HG02759 (cell line): ENCODE results near the gene ROBO2.
"Not testable (repeated sequence)": the region's sequence is repeated elsewhere in the genome, so short reads cannot be mapped to it uniquely, and the experiment has no call there.

ENCODE experiments used
- ATAC-seq: cut with Tn5 transposase; IDR thresholded peaks from one replicate; pipeline ENCODE4 v1.9.1; 2021; ENCODE audit warnings: mild to moderate bottlenecking, moderate library complexity; ENCODE audit not compliant: unreplicated experiment

Gene ROBO2

DNA sequence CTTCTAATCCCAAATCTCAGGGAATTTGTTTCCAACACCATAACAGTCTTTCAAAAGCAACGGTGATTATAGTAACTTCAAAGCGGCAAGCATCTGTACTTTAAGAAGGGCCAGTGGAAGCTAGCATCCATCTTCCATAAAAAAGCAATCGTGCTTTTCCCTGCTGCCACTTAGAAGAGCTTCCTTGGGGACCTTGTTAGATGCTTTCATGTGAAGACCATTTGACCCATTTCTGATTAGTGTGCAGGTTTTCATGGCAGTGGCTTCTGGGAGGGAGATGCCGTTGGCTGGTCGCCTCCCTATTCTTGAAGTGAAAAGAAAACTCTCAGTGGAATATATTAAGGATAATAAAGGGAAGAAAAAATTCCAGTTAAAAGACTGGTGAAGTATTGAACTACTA is 354.1 kb downstream of the ROBO2 start:
- no peak for ATAC-seq

DNA sequence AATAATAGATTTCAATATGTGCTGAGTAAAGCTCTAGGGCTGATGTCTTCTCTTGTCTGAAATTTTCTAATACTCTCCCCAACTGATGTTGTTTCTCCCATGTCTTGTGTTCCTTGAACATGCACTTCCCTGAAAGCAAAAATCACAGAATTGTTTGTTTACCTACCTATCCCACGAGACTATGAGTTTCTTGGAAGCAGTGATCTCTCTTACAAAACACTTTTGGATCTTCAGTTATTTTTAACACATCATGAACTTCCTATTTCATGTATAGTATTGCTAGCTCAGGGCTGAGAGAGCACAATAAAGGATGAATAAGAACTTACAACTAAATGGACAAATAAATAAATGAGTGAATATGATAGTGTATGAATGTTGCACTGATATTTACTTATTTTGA is 365.0 kb downstream of the ROBO2 start:
- no peak for ATAC-seq

DNA sequence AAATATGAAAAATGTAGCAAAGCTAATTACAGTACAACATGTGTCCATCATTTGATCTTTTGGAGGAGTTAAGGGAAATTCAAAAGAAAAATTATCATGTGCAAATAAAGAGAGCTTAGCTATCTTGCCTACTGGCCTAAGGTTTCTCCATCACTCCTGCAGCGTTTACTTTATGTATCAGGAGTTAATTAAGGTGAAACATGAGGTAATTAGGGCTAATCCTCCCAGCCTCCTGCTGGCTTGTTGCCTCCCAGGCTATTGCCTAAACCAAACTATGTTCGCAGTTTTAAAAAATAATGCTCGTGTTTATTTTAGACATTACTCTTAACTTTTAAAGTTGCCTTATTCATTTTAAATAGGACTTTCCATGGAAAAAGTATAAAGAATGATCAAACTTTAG is 367.5 kb downstream of the ROBO2 start:
- no peak for ATAC-seq

DNA sequence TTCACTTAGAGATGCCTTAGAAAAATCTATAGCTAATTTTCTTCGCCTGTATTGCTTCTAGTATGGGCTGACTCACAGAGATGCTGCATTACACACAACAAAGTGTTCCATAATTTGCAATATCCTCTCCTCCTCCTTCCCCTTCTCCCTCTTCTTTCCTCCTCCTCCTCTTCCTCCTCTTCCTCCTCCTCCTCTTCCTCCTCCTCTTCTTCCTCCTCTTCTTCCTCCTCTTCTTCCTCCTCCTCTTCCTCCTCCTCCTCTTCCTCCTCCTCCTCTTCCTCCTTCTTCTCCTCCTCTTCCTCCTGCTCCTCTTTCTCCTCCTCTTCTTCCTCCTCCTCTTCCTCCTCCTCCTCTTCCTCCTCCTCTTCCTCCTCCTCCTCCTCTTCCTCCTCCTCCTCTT is 370.4 kb downstream of the ROBO2 start:
- not testable (repeated sequence) for ATAC-seq

DNA sequence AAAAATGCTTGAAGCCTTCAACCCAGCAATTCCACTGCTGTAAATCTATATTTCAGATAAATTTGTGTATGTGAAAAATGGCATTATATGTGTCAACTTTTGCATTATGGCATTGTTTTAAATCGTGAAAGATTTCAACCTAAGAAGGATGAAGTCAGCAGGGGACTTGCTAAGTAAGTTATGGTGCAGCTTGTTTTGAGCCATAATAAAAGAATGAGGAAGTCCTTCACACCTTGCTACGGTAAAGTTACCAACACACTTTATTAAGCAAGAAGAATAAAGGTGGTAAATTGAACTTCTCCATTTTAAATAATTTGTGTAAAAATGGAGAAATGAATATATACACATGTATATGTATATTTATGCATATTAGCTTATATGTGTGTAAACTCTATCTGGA is 371.4 kb downstream of the ROBO2 start:
- ATAC-seq: no peak

DNA sequence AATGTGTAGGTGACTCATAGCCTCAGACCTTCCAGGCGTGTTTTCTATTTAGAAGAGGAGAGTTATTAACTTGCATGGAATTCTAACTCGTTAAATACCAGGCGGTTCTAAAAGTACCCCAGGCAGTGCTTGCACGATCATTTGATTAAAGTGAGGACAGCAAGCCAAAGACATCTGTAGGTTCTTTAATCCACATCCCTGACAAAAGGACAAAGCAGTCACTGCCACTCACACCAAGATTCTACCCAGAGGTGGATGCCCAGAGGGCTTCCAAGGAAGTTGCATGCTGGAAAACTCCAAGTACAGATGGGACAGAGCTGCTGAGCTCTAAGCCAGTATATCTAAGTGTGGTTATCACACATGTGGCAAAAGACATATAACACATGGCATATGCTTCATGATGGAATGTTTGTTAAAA is 372.1 kb downstream of the ROBO2 start:
- no peak for ATAC-seq

DNA sequence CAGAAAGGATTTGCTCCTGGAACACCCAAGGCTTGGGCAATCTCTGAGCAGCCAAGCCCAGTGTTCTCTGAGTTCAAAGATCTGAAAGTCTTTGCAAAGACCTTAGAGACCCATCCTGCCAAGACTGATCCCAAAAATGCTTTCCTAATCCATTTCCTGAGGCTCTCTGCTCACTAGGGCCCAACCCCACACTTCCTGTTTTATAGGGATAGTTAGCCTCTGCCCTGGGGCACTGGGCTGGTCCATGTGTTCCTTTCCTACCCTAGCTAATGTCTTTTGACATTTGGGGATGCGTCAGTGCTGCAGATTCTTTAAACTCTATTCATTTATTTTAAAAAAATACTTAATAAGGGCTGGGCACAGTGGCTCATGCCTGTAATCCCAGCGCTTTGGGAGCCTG is 372.7 kb downstream of the ROBO2 start:
- ATAC-seq: no peak

DNA sequence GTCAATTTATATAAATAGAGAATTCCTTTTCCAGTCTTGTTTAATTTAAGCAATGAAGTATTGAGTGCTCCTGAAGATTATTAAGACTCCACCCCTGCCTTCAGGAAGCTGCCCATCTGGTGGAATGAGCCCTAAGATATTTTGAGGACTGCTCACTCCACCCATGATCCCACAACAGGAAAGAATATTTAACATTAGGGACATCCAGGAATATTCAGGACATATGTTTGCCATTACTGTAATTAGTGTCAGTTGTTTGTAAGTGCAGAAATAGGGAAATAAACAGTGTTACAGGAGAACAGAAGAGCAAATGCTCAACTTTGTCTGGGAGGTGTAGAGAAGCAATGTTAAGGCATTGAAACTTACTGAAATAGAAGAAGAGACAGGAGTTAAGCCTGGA is 375.0 kb downstream of the ROBO2 start:
- ATAC-seq: no peak

DNA sequence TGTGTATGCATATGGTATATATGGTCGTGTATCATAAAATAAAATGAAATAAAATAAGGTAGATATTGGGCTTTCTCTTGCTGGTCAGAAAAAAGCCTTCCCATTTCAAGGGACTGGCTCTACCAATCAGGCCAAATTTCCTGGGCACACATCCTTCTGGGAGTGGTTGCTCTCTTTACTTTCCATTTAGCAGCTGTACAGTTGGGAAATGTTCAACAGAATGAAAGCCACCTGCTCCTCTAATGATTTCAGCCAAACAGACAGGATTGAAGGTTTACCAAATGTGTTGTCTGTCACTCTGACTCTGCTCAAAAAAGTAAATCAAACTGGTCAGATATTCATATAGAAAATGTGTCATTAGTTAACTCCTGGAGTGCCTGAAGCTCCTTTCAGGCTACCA is 380.4 kb downstream of the ROBO2 start:
- ATAC-seq: no peak

DNA sequence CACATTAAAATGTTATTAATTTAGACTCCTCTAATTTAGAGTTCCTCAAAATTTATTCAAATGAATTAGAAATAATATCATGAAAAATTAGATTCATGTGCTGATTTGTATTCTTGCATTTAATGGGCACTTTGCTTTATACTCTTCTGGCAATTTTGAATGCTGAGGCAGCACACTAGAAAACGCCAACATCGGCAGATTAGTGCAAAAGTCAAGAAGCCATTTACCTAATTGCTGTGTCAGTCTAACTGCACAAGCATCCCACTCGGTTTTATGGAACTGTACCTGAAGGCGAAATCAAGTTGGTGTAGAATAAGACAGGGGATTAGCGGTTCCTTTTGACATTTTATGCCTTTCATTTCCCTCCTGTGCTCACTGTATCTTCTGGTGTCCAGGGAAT is 382.0 kb downstream of the ROBO2 start:
- ATAC-seq: no peak

DNA sequence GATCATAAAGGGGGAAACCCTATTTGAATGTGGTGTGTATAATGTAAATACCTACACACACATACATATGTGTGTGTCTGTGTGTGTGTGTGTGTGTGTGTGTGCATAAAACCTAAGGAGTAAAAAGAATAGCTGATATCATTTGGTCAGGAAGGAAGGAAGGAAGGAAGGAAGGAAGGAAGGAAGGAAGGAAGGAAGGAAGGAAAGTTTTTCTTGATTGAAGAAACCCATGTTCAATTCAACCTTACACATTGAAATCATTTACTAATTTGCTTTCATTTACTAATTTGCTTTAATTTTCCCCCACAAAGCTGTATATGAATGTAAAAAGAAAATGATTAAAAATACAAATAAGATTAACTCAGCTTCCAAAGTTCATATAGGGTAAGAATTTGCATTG is 386.6 kb downstream of the ROBO2 start:
- no peak for ATAC-seq

DNA sequence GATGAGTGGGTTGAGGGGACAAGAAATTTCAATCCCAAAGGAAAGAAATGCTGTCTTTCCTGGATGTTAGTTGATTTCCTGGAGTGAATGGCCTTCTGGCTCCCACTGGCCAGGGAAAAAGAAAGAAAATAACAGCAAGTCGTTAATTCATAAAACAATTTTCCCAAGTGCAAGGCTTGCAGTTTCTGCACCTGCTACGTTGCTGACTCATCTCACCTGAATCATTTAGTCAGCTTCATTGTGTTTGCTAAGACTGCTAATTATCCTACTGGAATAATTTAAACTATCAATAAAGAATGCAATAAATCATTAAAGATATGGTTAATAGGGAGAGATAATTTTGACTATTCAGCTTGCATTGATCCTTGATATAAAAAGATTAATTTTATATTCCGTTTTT is 387.6 kb downstream of the ROBO2 start:
- no peak for ATAC-seq

DNA sequence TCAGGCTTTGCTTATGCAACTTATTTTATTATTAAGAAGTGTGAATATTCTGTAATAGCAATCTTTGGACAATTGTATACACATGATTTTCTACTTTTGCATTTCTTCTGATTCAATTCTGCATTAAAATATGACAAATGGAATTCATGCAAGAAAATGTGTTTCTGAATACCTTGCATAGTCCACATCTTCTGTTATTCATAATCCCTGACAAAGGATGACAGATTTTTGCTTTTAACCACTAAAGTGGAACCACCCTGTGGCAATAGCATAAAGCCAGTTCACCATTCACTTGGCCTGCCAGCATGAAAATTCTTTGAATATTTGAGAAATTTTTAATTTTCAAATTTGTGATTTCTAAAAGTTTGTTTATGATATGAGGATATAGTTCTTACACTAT is 397.0 kb downstream of the ROBO2 start:
- no peak for ATAC-seq

DNA sequence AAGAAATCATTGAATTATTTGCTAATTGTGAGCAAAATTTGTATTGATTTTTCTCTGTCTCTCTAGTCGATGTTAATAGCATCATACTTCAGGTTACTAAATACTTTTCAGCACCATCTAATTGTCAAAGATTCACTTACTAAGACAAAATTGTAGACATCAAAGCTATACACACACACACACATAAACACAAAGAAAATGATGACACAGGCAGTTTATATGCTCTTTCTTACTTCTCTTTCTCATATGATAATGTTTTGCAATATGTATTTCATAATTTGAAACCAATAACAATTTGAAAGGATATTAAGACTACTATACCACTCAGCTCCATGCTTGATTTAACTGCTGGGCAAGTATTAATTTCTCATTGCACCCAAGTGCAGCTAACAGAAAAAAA is 406.2 kb downstream of the ROBO2 start:
- ATAC-seq: no peak

DNA sequence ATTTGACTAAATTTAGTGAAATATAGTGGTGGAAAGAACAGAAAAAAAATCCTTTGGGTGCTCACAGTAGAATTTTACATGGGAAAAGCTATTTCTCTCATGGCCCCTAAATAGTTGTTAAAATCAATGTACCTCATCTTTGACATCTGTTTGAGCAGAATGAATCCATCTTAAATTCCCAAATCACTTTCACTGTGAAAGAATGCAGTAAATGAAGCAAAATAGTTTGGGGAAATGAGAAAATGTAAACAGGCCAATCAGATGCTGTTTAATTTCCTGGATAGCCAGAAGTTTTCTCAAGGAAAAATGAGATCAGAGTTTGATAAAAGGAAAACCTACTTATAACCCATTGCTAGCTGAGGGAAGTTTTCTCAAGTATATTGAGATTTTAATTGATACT is 406.9 kb downstream of the ROBO2 start:
- no peak for ATAC-seq

DNA sequence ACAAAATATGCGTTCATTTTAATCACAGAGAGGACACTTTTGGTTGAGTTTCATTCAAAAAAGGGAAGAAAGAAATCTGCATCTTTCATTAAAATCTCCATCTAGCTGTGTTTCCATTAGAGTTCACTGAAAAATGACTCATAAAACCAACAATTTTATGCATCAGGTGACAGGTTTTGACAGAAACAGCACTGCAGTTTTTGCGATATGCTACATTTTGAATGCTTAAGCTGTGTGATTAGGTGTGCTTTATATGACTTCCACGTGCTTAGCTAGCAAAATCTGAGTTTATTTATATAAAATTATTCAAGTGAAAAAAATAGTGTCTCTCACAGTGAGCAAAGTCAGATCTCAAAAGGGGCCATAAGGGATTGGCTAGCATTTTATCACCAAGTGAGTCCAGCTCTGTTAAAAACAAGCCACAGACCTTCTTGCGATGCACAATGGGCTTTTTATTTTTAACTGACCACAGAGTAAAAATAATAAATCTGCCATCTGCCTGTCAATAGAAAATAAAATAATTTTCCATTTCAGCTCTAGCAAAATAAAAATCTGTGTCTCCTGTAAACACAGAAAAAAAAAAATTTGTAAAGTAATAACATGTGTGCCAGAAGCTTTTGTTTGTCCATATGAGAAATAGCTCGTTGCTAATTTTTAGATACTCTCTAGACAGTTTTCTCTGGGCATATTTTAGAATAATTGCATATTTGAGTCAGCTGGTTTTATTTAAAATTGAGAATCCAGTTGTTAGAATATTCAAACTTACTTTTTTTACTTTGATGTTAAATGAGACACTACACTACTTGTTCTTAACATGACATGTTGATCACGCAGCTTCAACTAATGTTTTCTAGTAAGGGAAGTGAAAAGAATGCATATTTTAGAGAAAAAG is 409.8 kb downstream of the ROBO2 start:
- ATAC-seq: no peak

DNA sequence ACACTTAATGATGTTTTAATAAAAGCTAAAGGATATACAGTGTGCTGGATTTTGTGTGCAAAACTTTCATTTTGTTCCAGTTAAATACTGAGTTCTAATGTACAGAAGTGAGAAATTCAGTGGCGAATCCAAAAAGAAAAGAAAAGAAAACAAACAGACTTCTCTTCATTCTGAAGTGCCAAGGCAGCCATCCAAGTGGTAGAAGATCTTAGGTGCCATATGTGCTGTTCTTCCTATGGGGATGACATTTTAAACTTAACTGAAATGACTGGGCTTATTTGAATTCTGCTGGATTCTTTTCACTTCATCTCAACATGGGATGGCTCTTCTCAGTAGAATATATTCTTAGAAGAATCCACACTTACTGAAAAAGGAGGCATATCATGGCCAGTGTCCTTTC is 416.5 kb downstream of the ROBO2 start:
- ATAC-seq: no peak

DNA sequence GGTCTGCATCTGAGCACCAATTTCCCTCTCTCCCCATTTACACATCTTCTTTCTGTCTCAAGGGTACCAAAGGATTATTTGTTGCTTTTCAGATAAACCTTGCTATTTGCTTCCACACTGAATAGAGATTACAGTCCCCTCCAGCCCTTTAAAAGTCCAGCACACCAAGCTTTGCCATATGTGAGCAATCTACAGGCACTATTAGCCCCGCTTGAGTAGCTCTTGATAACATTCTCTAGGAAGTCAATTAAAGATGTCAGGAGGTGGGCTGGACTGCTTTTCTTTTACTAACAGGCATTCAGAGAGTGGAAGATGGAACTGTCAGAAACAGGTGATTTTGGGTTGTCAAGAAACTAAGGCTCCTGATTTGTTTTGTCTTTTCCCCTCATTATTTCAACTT is 417.0 kb downstream of the ROBO2 start:
- ATAC-seq: no peak

DNA sequence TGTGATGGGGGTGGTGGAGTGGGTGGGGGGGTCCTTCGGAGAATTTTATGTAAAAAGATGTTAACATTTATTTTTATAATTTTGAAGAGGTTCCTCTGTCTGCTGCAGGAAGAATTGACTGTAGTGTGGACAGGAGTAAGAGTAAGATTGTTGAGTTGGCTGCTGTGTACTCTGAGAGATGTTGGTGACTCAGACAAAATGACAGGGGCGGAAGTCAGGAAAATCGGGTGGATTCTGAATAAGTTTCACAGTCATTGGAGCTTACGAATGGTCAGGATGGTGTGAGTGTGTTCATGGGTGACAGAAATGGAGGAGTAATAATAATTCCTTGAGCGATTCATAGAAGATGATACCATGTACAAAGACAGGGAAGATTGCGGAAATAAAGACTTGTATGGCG is 420.0 kb downstream of the ROBO2 start:
- no peak for ATAC-seq

DNA sequence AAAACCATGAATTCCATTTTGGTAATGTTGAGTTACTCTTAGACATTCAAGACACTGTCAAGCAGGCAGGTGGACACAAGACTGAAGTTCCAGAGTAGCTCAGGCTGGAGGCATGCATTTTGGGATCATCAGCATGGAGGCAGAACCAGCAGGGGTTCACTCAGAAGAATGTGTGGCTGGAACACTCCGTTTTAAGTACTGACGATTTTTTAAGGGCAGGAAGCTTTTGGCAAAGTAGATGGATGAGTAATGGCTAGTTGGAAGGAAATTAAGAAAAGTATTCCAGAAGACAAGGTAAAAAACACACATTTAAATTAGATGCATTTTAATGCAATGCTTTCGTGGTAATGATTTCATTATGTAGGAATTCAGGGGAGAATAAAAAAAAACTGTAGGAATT is 420.4 kb downstream of the ROBO2 start:
- no peak for ATAC-seq

DNA sequence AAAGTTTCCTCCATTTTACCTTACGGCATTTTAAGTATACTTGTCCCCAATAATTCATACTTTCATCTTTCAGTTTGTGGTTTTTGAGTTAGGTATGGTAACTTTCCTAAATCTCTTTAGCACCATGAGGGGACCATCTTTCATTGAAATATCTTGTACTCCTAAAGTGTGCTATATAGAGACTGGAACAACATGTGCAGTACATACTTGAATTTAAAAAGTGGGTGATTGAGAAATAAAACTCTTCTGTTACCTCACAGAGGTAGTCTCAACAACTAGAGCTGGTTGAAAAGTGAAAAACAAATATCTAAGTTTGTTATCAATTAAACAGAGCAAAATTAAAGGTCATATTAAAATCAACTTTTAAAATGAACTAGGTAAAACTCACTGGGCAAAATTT is 423.1 kb downstream of the ROBO2 start:
- no peak for ATAC-seq

DNA sequence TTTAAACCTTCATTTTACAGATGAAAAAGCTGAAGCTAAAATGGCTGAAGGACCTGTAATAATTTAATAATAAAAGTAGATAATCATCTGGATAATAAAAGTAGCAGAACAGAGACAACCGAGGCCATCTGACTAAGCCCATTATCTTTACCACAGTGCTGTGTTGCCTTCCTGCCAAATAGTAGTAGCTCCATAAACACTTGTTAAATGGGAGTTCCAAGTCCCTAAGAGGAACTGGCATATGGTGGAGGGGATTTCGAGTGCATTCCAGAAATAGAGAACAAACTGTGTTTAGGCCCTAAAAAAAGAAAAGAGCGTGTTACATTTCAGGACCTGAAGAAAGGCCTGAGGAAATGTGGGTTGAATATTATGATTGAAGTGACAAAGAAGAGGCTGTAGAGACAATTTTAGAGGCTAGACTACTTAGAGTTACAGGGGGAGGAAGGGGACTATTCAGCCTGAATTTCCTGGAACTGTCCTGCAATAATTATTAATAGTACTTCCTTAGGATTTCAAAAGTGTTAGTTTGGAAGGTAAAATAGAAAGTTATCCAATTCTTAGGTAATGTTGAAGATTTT is 424.3 kb downstream of the ROBO2 start:
- ATAC-seq: no peak
